ENCODE data around the gene VASN. TPM values are rescaled to one million over a fixed set of nuclear protein-coding genes. Genes with fewer than 3 reads are reported as not detected.
"Not testable (repeated sequence)": the region's sequence is repeated elsewhere in the genome, so short reads cannot be mapped to it uniquely, and the experiment has no call there.

The VASN gene
- total RNA-seq, 1 donor = 0.27 TPM

DNA sequence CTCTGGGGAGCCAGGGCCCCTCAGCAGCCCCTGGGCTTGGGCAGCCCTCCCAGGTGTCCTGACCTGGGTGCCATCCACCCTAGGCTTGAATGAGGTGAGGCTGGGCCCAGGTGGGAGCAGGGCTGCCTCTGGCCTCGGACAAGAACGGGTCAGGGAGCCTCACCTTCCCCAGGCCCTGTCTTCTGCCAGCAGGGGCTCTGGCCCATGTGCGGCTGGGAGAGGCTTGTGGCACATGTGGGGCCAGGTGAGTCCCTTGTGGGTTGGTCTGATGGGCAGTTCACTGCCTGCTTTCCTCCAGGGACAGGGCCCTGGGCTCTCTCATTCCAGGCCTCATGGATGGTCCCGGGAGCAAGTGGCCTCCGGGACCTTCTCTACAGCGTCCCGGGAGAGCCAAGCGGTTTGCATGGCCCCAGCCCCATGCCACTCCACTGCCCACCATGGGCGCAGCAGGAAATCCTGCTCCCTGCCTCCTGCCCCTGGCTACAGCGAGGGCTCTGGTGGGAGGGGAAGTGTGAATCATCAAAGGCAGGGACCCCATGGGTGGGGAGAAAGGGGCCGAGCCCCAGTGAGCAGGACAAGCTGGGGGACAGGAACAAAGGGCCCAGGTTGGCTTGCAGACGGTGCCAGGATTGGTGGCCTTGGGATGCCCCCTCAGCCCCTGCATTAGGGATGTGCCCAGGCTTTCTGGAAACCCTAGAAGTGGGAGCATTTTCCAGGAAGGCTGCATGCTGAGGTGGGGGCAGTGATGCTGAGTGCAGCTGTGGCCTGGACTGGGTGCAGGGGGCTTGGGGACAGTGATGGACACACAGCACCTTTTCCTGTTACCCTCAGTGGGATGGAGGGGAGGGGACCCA is 12.2 kb downstream of the VASN start:
- no peak for DNase-seq (ENCODE audit: low read depth in 2 of 3, low spot score in 2 of 3)

DNA sequence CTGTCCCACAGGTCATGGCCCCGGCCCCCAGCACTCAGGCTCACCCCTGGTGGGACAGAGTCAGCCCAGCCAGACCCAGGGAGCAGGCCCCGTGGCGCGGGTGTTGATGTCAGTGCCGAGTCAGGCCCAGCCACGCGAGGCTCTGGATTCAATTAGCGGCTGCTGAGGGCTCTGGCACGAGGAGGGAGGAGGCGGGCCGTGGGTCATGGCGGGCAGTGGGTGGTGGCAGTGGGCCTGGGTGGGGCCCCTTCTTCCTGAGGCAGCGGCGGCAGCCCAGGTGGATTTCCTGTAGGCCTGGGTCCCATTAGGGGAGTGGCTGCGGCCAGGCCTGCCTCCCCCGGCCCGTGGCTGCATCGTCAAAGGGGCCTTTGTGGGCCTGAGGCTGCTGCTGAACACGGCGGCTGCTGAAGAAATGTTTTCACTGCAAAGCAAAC is 12.9 kb downstream of the VASN start:
- DNase-seq (ENCODE audit: low read depth in 2 of 3, low spot score in 2 of 3) = no peak

DNA sequence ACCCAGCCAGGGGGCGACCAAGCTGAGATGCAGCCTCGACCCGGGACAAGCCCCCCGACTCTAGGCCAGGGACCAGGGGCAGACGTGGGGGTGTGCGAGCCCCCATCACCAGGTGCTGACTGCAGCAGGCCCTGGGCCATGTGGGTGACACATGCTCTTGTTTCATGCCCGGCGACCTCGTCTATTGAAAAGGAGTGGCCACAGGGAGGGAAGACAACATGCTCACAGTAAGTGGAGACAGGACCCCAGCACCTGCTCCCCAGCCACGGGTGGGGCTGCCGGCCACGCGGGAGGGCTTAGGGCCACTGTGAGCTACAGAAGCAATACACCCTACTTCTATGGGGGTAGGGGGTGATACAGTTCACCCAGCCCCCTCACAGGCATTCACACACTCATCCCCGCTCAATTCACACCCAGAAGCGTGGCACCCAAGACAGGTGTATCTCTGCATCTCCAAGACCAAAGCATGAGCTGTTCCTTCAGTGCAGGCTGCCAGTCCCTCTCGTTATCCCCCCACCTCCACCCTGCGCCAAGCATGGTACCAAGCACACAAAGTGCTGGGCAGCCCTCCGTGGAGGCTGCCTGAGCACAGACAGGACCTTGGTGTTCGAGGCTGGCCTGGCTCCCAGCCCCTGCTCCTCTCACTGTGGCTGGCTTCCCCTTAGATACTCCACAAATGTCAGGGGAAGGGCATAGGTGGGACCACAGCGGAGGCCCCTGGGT is 13.6 kb downstream of the VASN start:
- DNase-seq (ENCODE audit: low read depth in 2 of 3, low spot score in 2 of 3) = no peak

DNA sequence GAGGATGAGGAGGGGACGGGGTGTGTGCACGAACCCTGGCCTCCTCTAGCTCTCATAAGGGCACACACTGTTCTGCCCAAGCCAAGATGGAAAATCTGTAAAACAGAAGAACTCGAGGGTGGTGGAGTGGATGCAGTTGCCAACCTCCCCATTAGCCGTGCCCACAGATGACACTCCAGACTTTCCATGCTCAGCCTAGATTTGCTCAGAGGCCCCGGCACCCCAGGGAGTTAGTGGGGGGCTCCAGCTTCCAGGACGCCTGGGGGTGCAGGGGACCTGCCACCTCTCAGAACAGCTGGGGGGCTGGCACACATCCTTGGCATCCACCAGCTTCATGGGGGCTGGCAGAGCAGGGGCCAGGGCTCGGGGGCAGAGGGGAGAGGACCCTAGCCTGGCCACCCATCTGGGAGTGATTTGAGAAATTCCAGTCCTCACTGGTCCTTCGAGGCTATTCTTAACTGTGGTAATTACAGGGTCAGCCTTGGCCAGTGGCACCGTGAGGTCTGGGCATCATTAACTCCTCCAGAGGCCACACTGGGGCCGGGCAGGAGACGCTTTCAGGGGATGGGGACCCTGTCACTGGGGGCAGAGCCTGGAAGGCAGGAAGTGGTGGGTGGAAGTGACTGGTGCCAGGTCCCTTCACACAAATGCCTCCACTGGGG is 14.3 kb downstream of the VASN start:
- DNase-seq (ENCODE audit: low read depth in 2 of 3, low spot score in 2 of 3) = no peak

DNA sequence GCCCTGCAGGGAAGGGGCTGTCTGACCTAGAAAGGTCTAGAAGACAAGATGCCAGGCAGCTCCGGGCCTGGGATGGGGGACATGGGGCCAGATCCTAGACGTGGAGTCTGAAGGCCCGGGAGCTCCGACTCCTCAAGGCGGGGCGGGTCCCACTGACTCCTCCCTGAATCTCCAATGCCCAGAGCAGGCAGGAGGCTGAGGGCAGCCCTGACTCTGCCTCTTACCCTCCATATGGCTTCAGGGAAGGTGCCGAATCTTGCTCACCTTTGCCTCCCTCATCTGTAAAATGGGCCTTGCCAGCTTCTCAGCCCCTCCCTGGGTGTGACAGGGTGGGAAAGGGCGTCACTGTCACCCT is 14.8 kb downstream of the VASN start:
- no peak for DNase-seq (ENCODE audit: low read depth in 2 of 3, low spot score in 2 of 3)

DNA sequence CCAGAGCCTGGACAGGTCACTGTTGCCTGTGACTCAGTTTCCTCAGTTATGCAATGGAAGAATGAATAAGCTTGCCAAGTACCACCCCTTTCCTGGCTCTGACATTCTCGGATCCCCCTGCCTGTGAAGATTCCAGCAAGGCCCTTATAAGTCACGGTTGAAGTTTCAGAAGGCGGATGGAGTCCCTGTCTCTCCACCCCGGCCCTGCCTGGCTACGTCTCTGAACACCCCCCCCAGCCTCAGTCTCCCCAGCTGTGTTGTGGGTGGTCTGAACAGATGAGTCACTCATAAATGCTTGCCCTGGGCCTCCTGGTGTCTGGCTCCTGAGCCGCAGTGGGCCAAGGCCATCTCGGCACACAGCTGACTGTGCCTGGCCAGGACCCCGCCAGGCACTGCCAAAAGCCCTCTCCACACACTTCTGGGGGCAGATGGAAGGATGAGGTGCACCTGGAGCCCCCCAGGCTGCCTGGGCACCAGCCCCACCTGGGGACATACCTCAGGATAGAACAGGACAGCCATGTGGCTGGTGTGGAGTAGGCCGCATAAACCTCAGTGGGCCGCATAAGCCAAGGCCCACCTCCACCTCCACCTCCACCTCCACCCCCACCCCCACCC is 15.4 kb downstream of the VASN start:
- no peak for DNase-seq (ENCODE audit: low read depth in 2 of 3, low spot score in 2 of 3)

DNA sequence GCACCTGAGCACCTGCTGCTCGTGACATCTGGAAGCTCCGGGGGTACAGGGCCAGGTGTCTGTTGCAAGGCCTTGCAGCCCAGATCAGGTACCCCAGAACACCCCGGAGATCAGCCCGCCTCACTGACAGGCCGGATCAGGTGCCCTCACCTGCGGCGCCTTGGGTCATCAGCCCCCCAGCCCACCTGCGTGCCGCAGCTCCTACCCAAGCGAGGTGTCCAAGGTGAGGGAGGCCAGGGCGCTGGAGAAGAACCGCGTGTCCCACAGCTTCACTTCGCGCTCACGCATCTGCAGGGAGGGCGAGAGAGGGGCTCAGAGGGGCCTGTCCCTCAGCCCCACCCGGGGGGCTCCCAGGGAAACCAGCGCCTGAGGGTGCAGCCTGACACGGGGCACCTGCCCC is 16.1 kb downstream of the VASN start:
- no peak for DNase-seq (ENCODE audit: low read depth in 2 of 3, low spot score in 2 of 3)

DNA sequence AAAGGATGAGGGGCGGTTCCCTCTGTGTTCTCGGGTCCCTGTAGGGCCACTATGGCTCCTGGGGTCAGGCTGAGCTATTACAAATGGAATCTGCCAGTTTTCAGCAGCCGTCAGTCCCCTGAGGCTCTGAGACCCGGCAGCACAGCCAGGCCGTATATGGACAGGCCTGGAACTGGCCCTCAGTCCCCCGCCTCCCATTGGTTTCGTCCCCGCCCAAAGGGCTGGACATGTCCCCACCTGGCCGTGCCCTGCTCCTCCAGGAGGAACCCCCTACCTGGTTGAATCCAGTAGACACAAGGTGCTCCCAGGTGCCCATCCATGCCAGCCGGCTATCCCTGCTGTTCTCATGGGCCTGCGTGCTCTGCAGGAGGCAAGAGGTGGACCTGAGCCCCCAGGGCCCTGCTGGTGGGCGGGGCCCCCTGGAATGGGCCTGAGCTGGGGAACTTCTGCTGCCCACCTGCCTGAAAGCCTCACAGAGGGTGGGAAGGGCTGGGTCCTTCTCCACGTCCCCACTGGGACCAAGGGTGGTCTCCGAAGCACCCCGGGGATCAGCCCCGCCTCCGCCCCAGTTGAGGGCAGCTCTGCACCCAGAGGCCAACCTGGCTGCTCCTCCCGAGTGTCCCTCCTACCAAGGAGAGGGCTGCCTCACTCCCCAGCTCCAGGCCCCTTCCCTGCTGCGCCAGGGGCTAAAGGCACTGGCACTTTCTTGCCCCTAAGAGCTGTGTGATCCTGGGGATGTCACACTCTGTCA is 16.8 kb downstream of the VASN start:
- DNase-seq (ENCODE audit: low read depth in 2 of 3, low spot score in 2 of 3) = no peak

DNA sequence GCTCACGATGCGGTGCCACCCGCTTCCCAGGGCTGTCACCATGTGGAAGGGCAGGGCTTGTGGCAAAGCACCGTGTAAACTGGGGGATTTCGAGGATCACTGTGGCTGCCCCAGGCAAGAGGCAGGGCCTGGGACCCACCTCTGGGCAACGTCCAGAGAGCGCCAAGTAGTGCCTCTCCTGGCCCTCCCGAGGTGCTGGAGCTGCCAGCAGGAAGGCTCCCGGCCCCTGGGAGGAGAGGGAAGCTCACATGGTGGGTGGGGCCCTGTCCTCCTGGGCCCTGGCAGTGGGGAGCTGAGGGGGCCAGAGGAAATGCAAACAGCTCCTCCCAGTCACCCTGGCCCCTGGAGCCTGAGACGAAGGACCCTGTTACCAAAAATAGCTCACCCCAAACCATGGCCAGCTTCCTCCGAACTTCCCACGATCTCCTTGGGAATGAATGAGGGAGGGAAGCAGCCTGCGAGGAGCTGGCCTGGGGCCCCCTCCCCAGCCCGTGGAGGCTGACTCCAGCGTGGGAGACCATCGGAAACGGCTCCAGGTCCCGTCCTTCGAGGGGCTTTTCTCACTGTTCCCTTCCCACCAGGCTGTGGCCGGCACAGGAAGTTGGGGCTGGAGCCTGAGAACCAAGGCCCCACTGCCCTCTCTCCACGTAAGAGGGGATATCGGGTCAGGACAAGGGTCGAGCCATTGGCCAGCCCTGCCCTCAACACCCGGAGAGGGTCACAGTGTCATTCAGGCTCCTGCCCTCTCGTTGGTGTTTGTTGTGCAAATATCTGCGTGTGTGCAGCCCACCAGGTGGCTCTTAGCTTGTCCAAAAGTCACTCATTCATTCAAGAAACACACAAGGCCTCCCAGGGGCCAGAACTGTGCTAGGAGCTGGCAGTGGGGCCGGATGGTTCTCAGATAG is 17.7 kb downstream of the VASN start:
- DNase-seq (ENCODE audit: low read depth in 2 of 3, low spot score in 2 of 3) = no peak

DNA sequence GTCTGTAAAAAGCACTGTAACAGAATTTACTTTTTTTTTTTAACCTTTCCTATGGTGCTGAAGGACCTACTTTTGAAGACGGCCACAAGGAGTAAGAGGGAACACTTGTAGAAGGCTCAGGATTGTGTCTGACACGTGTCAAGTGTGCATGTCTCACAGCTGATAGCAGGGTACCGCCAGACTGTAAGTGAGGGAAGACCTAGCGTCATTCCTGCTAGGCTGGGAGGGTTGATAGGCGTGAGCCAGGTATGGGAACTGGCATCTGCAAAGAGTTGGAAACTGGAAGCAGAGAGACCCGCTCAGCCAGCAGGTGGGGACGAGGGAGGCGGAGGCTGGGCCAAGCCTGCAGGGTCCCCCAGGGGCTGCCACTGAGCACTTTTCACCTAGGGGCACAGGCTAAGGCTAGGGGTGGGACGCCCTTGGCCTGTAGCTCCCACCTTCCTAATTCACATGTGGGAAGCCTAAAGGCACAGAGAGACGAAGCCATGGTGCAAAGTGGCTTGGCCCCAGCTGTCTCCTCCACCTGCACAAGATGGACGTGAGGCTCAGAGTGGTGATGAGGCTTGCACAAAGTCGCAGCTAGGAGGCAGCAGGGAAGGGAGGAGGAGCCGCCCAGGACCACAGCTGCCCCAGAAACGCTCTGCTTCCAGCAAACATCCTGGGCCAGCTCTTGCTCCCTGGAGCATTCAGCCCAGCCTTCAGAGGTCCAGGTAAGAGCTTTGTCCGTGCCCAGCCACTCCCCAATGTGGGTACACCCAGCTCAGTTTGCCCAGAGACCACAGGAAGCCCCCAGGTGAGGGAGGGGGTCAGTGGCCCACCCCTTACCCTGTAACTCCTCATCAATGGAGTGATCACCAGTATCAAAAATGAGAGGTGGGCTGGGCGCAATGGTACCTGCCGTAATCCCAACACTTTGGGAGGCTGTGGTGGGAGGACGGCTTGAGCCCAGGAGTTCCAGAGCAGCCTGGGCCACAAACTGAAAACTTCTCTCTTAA is 18.9 kb downstream of the VASN start:
- DNase-seq (ENCODE audit: low read depth in 2 of 3, low spot score in 2 of 3) = no peak

DNA sequence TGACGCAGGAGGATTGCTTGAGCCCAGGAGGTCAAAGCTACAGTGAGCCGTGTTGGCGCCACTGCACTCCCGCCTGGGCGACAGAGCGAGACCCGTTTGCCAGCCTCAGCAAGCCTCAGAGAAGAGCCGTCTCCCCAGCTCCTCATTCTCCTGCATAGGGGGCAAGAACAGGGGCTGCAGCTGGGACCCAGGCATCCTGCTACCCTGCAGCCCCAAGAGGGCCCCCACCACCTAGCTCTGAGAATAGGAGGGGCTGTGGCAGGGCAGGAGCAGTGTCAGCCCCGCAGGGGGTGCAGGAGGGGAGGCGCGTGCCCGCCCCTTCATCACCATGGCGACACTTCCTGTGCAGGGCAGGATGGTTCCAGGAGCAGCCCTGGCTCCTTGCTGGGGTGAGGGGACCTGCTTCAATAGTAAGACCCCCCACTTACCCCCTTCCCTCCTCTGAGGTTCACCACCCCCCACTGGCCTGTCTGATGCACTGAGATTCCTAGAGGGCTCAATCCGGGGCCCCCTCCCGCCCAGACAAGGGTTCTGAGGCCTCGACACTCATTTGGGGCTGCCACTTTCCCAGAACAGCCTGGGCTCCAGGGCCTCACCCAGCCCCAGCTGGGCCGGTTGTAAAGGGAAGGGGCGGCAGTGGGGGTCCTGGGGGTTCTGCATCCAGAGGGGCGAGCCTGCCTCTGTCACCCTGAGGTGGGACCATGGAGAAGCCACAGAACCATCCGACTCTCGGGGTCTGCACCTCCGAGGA is 20.2 kb downstream of the VASN start:
- no peak for DNase-seq (ENCODE audit: low read depth in 2 of 3, low spot score in 2 of 3)

DNA sequence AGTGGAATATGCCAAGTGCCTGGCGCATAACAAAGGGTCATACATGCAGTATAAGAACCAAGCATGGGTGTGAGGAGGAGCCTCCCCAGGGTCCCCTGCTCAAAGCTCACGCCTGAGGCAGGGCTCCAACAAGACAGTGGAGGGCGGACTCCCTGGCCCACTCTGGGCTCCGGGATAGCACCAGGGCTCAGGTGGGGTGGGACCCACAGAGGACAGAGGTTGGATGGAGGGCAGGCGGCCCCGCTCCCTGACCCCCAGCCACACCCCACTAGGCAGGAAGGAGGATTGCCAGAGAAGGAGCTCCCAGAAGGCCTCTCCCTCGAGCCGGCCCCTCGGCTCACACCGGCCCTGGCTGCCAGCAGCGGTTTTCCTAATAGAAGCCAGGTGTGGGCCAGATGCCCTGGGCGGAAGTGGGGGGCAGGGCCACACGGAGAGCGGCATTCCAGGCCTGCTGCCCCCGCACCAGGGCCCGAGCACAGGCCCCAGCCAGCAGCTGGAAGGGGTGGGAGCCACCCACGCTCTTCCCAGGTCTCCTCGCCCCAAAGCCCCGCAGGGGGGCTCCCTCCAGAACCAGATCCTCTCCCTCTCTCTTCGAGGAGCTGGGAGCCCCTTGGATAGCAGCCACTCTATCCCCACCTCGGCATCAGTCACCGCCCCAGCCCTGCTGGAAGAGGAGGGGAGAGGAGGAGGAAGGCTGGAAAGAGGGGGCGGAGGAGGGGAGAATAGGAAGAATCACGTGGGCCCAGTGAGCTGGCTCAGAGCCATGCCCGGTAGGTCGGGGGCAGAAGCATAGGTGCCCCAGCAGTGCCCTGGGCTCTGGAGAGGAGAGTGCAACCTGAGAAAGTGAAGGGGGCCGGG is 21.0 kb downstream of the VASN start:
- DNase-seq (ENCODE audit: low read depth in 2 of 3, low spot score in 2 of 3) = no peak

DNA sequence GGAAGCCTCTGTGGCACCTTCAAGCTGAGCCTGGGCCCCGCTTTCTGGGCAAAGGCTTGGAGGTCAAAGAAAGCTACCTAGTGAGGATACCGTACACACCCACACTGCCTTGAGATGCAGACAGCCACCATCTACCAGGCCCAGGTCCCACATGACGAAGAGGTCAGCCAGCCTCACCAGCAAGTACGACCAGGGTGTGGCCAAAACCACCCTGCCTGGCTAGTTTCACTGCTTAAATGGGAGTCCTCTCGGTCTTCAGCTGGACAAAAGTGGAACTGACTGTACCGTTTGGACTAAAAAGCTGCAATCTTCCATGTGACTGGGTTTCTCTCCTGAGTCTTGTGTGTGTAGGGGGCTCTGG is 21.6 kb downstream of the VASN start:
- no peak for DNase-seq (ENCODE audit: low read depth in 2 of 3, low spot score in 2 of 3)

DNA sequence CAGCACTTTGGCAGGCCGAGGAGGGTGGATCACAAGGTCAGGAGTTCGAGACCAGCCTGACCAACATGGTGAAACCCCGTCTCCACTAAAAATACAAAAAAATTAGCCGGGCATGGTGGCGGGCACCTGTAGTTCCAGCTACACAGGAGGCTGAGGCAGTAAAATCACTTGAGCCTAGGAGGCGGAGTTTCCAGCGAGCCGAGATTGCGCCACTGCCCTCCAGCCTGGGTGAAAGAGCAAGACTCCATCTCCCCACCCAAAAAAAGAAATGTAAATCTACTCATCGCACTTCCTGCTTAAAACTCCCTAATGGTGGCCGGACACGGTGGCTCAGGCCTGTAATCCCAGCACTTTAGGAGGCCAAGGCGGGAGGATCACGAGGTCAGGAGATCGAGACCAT is 22.2 kb downstream of the VASN start:
- not testable (repeated sequence) for DNase-seq (ENCODE audit: low read depth in 2 of 3, low spot score in 2 of 3)

DNA sequence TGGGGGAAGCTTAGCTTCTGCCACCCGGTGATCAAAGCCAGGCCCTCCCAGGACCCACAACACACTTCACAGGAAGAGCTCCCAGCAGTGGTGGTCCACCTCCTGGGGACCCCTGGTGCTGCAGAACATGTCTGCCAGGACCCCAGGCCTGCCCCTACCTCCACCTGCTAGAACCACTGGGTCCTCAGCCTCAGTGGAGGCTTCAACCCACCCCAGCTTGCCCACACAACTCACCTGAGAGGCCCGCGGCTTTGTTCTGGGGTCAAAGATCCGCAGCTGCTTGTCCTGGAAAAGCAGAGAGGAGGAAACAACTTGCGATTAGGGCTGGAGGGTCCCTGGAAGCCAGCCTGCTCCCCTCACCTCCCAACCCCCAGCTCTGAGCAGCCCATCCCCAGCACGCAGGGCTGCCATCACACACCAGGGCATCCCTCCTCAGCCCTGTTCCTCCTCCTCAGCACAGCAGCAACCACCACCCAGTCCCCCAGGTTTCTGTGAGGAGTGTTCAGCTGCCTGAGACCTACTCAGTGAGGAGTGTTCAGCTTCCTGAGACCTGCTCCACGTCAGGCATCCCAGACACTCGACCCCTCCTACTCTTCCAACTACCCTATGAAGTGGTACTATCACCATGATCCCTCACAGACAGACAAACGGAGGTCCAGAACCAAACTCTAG is 23.5 kb downstream of the VASN start:
- DNase-seq (ENCODE audit: low read depth in 2 of 3, low spot score in 2 of 3) = no peak

Data from hematopoietic multipotent progenitor cell (in vitro differentiated cells).